K562 (cell line): ENCODE results near the gene ALG12. TPM values are rescaled to one million over a fixed set of nuclear protein-coding genes. Genes with fewer than 3 reads are reported as not detected.

ENCODE experiments used
- BCL6 ChIP-seq: fragments of 250-450 bp; sonication (Bioruptor Pico); IDR thresholded peaks from 2 replicates; pipeline ENCODE4 v1.4.0; 2020
- CHD7 ChIP-seq: fragments of 200-600 bp; sonication (generic); IDR thresholded peaks from one replicate; pipeline ENCODE4 v1.6.1; 2012; ENCODE audit warnings: mild to moderate bottlenecking, low read depth, low read length, inconsistent platforms
- CREB3L1 ChIP-seq: fragments of 450-650 bp; IDR thresholded peaks from 2 replicates; pipeline ENCODE4 v1.6.1; 2014; ENCODE audit warnings: low read depth, mild to moderate bottlenecking, moderate library complexity, borderline replicate concordance
- E2F4 ChIP-seq: sonication (generic); formaldehyde crosslinking; IDR thresholded peaks from 2 replicates; pipeline ENCODE4 v1.8.0; 2022; ENCODE audit warnings: mild to moderate bottlenecking, low read depth, missing genetic modification reagents
- MXD1 ChIP-seq: fragments of 250-450 bp; sonication (Bioruptor Pico); IDR thresholded peaks from 2 replicates; pipeline ENCODE4 v1.8.0; 2021; ENCODE audit warnings: borderline replicate concordance, mild to moderate bottlenecking, moderate library complexity; ENCODE audit not compliant: poor library complexity, severe bottlenecking
- POU5F1 ChIP-seq: fragments of 150-350 bp; IDR thresholded peaks from 2 replicates; pipeline ENCODE4 v1.6.1; 2014; ENCODE audit warnings: borderline replicate concordance, low read length, low read depth, mild to moderate bottlenecking; ENCODE audit not compliant: partially characterized antibody
- SIN3A ChIP-seq, 2 experiments: fragments of 150-350 bp in 1 of 2; IDR thresholded peaks; 2 replicates each; pipeline ENCODE4 v1.6.1; 2011 to 2016; ENCODE audit warnings: borderline replicate concordance in 2 of 2, low read depth in 2 of 2, low read length in 2 of 2, mild to moderate bottlenecking in 2 of 2, moderate library complexity in 2 of 2; ENCODE audit not compliant: control insufficient read depth in 1 of 2
- TAF9B ChIP-seq: fragments of 450-650 bp; IDR thresholded peaks from 2 replicates; pipeline ENCODE4 v1.6.1; 2018; ENCODE audit warnings: mild to moderate bottlenecking; ENCODE audit not compliant: partially characterized antibody
- TEAD1 ChIP-seq, 2 experiments: fragments of 450-650 bp in 1 of 2; sonication (generic) in 1 of 2; formaldehyde crosslinking; IDR thresholded peaks; 2 replicates each; pipeline versions ENCODE4 v1.4.0 to v1.8.0; 2020 to 2022; ENCODE audit warnings: mild to moderate bottlenecking in 2 of 2, missing genetic modification reagents in 1 of 2
- ZNF121 ChIP-seq: sonication (generic); formaldehyde crosslinking; conservative IDR thresholded peaks from 2 replicates; pipeline ENCODE4 v1.8.0; 2022; ENCODE audit warnings: missing genetic modification reagents
- polyA plus RNA-seq, 8 experiments: library from polyadenylated mRNA; depleted of rRNA in 4 of 8; stranded (reverse) in 5 of 8; unstranded in 3 of 8; fragments of >200 nt; fragmentation: Nextera tagmentation in 2 of 8; fragmentation: Illumina TruSeq in 1 of 8; extraction: Ambion mirVana in 2 of 8; extraction: Trizol in 1 of 8; gene quantifications; 2 replicates each; pipeline versions ENCODE4 v1.2.1 to v1.2.3, GENCODE V29; 2011 to 2014; ENCODE audit warnings: inconsistent platforms in 1 of 8, missing spikeins in 1 of 8
- total RNA-seq, 7 experiments: library from RNA; depleted of rRNA in 6 of 7; stranded (reverse); fragments of >200 nt in 6 of 7; fragmentation: Illumina TruSeq in 2 of 7; extraction: Trizol in 2 of 7; gene quantifications; 2 replicates each; pipeline versions ENCODE4 v1.2.1 to v1.2.3, GENCODE V29; 2011 to 2021; ENCODE audit warnings: low replicate concordance in 1 of 7

ALG12 gene
- total and polyA plus RNA-seq, 9 of the 15 experiments (the other 6 are each of a cell fraction or from before 2014, with no cell fraction given), result 0.20 to 8.5 (median 3.4) TPM

GRCh38 chr22:49960159-49961004, 42.1 kb upstream of the ALG12 start, which contains the start of gene PIM3 (continued):
- TF ChIP-seq SIN3A (IDR thresholded peaks at IDR 0.05; ENCODE audit: borderline replicate concordance in 2 of 2, control insufficient read depth in 1 of 2, low read depth in 2 of 2, low read length in 2 of 2) (peak; percentile 44 to 52; a peak in 2 of 4 replicates), CHD7 (no peak), MXD1 (CRISPR knock-in tag) (peak; percentile 66), BCL6 (CRISPR knock-in tag) (no peak), TEAD1 (CRISPR knock-in tag; IDR thresholded peaks at IDR 0.05) (0 out of 4 replicates have a peak, but pooled peaks of 1 of the 2 experiments have one; percentile 47), ZNF121 (CRISPR knock-in tag) (no peak), TAF9B (no peak), CREB3L1 (peak; percentile 62; the same call in 1 of the 2 replicates), E2F4 (no peak), POU5F1 (no peak)
